Measurements from ENCODE around the gene SLIT3.

DNA sequence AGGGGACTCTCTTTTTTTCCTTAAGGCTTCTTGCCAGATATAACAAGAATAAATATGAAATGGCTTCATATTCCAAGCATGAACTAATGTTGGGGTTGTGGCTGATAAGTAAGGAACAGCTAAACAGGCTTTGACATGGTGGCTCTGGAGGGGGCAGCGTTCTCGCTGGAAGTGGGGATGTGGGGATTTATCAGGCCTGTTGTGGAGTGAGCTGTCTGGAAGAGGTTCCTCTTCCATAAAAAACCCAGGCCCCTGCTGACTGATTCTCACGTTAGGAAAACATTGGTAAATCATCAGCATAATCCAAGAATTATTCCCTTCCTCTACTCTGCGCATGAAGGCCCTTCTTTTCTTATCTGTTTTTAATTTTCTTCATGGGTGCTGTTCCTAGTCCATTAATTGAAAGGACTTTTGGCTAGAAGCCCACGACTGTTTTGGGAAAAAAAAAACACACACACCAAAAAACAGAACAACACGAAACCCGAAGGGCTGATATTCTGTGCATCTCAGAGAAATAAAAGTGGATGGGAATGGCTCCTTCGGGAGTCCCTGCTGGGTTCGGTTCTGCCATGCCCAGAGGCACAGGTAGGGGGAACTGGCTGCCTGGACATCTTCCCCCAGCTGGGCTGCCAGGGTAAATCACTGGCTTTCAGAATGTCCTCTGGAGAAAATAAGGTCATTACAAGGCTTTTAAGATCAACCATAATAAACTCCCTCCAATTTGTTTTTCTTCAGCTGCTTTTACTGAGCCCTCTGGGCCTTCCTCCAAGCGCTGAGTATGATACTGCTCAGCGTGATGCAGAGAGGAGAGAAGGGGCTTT lies 297.0 kb downstream of the SLIT3 start:
- TF ChIP-seq, protein P1, sequence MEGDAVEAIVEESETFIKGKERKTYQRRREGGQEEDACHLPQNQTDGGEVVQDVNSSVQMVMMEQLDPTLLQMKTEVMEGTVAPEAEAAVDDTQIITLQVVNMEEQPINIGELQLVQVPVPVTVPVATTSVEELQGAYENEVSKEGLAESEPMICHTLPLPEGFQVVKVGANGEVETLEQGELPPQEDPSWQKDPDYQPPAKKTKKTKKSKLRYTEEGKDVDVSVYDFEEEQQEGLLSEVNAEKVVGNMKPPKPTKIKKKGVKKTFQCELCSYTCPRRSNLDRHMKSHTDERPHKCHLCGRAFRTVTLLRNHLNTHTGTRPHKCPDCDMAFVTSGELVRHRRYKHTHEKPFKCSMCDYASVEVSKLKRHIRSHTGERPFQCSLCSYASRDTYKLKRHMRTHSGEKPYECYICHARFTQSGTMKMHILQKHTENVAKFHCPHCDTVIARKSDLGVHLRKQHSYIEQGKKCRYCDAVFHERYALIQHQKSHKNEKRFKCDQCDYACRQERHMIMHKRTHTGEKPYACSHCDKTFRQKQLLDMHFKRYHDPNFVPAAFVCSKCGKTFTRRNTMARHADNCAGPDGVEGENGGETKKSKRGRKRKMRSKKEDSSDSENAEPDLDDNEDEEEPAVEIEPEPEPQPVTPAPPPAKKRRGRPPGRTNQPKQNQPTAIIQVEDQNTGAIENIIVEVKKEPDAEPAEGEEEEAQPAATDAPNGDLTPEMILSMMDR (IDR thresholded peaks at IDR 0.05; ENCODE audit: insufficient read depth, low read length) = no peak
- no peak for TF ChIP-seq GABPA (IDR thresholded peaks at IDR 0.05; ENCODE audit: low read depth)
- no peak for TF ChIP-seq POLR2AphosphoS5 (IDR thresholded peaks at IDR 0.05; ENCODE audit: low read depth)
- no peak for TF ChIP-seq SPI1 (IDR thresholded peaks at IDR 0.05; ENCODE audit: borderline replicate concordance, low read depth)
- TF ChIP-seq, protein P2, sequence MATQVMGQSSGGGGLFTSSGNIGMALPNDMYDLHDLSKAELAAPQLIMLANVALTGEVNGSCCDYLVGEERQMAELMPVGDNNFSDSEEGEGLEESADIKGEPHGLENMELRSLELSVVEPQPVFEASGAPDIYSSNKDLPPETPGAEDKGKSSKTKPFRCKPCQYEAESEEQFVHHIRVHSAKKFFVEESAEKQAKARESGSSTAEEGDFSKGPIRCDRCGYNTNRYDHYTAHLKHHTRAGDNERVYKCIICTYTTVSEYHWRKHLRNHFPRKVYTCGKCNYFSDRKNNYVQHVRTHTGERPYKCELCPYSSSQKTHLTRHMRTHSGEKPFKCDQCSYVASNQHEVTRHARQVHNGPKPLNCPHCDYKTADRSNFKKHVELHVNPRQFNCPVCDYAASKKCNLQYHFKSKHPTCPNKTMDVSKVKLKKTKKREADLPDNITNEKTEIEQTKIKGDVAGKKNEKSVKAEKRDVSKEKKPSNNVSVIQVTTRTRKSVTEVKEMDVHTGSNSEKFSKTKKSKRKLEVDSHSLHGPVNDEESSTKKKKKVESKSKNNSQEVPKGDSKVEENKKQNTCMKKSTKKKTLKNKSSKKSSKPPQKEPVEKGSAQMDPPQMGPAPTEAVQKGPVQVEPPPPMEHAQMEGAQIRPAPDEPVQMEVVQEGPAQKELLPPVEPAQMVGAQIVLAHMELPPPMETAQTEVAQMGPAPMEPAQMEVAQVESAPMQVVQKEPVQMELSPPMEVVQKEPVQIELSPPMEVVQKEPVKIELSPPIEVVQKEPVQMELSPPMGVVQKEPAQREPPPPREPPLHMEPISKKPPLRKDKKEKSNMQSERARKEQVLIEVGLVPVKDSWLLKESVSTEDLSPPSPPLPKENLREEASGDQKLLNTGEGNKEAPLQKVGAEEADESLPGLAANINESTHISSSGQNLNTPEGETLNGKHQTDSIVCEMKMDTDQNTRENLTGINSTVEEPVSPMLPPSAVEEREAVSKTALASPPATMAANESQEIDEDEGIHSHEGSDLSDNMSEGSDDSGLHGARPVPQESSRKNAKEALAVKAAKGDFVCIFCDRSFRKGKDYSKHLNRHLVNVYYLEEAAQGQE (IDR thresholded peaks at IDR 0.05; ENCODE audit: insufficient replicate concordance, low read depth) = no peak
